ENCODE results near the gene CDH24. TPM values are rescaled to one million over a fixed set of nuclear protein-coding genes. Genes with fewer than 3 reads are reported as not detected.
A peak's percentile ranks its signal among the peaks of the same experiment; 100 is the strongest.

CDH24 gene
- polyA plus RNA-seq, 1 donor (not counting 4 experiments of a cell fraction or from before 2014, with no cell fraction given): 3.9 TPM

DNA sequence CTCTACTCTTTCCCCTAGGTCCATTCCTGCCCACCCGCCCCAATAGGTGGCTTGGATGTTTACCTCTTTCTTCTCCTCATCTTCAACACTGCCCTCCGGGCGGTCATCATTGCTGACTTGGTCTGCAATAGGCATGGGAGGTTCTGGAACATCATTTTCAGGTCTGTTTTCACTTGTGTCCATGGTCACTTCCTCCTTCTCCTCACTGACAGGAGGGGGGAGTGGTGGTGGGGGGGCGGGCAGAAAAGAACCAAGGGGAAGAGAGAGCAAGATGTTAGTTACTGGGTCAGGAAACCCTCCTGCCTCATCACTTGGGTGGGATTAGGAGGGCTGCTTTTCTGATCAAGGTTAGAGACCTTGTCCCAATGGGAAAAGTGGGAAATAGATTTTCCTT is 12.1 kb upstream of the CDH24 start:
- H3K4me2 ChIP-seq (ENCODE audit: control insufficient read depth, extremely low read depth, insufficient read depth, low read depth, low read length): no peak overlapping the region
- H3K4me3 ChIP-seq (ENCODE audit: control insufficient read depth in 2 of 3, extremely low read depth in 1 of 3, insufficient read depth in 2 of 3, low read depth in 1 of 3, low read length in 3 of 3): no peak overlapping the region
- FAIRE-seq (no peak), DNase-seq (ENCODE audit: low read depth, low spot score) (no peak)
- H3K79me2 ChIP-seq (ENCODE audit: control insufficient read depth, insufficient read depth, low read length): peaks cover 53% of the 10 kb centered on the region
- H3K27ac ChIP-seq (ENCODE audit: control insufficient read depth, insufficient read depth, low read length): no peak overlapping the region
- H3K27me3 ChIP-seq (ENCODE audit: control insufficient read depth, extremely low read depth, insufficient read depth, low read length): no peaks in the 10 kb centered on the region
- H3K36me3 ChIP-seq (ENCODE audit: control insufficient read depth in 2 of 2, extremely low read depth in 1 of 2, insufficient read depth in 2 of 2, low read length in 2 of 2): peaks cover 38 to 53% of the 10 kb centered on the region in 2 experiments
- no peaks in the 10 kb centered on the region for H3K9me3 ChIP-seq (ENCODE audit: control insufficient read depth, low read depth, low read length)
- no peak overlapping the region for H3K9ac ChIP-seq (ENCODE audit: control insufficient read depth, extremely low read depth, insufficient read depth, low read length)
- peaks cover 4% of the 10 kb centered on the region for H3K9me1 ChIP-seq (ENCODE audit: control insufficient read depth, extremely low read depth, insufficient read depth, low read length)
- H3K4me1 ChIP-seq (ENCODE audit: control insufficient read depth, extremely low read depth, insufficient read depth, low read length): peaks cover 23% of the 10 kb centered on the region
- H4K20me1 ChIP-seq (ENCODE audit: control insufficient read depth, extremely low read depth, insufficient read depth, low read length): peaks cover 19% of the 10 kb centered on the region
- dilution Hi-C loops (cut with MboI; ENCODE audit: extremely low pct_ligation_motif_present, low sequenced_read_pairs): no loop called here
- no peak overlapping the region for H2AFZ ChIP-seq (ENCODE audit: control insufficient read depth, low read length)
- TF ChIP-seq CTCF (optimal IDR thresholded peaks at IDR 0.05 in 1 of 3, IDR thresholded peaks at IDR 0.05 in 1 of 3, conservative IDR thresholded peaks at IDR 0.05 in 1 of 3; ENCODE audit: extremely low read depth in 1 of 3, insufficient read depth in 2 of 3, low read length in 3 of 3) (no peak), EZH2 (IDR thresholded peaks at IDR 0.05; ENCODE audit: low read length) (no peak)

DNA sequence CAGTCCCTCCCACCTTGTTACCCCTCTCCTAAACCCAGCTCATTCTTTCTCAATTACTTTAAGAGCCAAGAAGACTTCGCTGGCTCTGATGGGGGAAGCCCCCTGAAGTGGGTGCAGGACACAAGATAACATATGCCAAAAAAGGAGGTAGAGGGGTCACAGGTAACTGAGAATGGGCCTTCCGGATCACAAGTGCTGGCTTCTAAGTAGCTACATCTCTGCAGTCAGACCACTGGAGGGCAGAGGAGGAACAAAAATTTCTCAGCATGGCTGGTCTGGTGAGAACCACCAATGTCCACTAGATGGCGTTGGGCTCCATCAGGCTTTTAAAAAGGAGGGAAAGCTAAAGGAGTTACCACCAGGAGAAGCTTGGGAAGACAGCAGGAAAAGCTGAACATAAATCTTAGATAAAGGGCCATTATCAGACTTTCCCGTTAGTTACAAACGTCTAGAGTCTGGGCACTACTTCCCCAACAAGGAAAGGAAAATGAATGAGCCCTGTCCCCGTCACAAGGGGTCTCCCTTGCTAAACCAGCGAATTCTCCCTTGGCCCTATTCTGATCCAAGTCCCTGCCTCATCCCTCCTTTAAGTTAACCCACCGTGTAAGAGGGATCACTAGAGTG is 11.6 kb upstream of the CDH24 start:
- no peaks in the 10 kb centered on the region for H3K9me3 ChIP-seq (ENCODE audit: control insufficient read depth, low read depth, low read length)
- peak overlapping the region; percentile 47 for H3K4me2 ChIP-seq (ENCODE audit: control insufficient read depth, extremely low read depth, insufficient read depth, low read depth, low read length)
- no peak overlapping the region for H3K4me3 ChIP-seq (ENCODE audit: control insufficient read depth in 2 of 3, extremely low read depth in 1 of 3, insufficient read depth in 2 of 3, low read depth in 1 of 3, low read length in 3 of 3)
- H3K27me3 ChIP-seq (ENCODE audit: control insufficient read depth, extremely low read depth, insufficient read depth, low read length): no peaks in the 10 kb centered on the region
- H2AFZ ChIP-seq (ENCODE audit: control insufficient read depth, low read length): no peak overlapping the region
- TF ChIP-seq EZH2 (IDR thresholded peaks at IDR 0.05; ENCODE audit: low read length) (no peak), CTCF (optimal IDR thresholded peaks at IDR 0.05 in 1 of 3, IDR thresholded peaks at IDR 0.05 in 1 of 3, conservative IDR thresholded peaks at IDR 0.05 in 1 of 3; ENCODE audit: extremely low read depth in 1 of 3, insufficient read depth in 2 of 3, low read length in 3 of 3) (peak; percentile 91 to 100 (median 97))
- DNase-seq (ENCODE audit: low read depth, low spot score) (peak; percentile 58), FAIRE-seq (peak; percentile 49)
- peaks cover 19% of the 10 kb centered on the region for H4K20me1 ChIP-seq (ENCODE audit: control insufficient read depth, extremely low read depth, insufficient read depth, low read length)
- H3K4me1 ChIP-seq (ENCODE audit: control insufficient read depth, extremely low read depth, insufficient read depth, low read length): peaks cover 23% of the 10 kb centered on the region
- dilution Hi-C loops (cut with MboI; ENCODE audit: extremely low pct_ligation_motif_present, low sequenced_read_pairs): no loop called here
- H3K27ac ChIP-seq (ENCODE audit: control insufficient read depth, insufficient read depth, low read length): no peak overlapping the region
- H3K79me2 ChIP-seq (ENCODE audit: control insufficient read depth, insufficient read depth, low read length): peaks cover 53% of the 10 kb centered on the region
- no peak overlapping the region for H3K9ac ChIP-seq (ENCODE audit: control insufficient read depth, extremely low read depth, insufficient read depth, low read length)
- peaks cover 4% of the 10 kb centered on the region for H3K9me1 ChIP-seq (ENCODE audit: control insufficient read depth, extremely low read depth, insufficient read depth, low read length)
- peaks cover 42 to 55% of the 10 kb centered on the region in 2 experiments for H3K36me3 ChIP-seq (ENCODE audit: control insufficient read depth in 2 of 2, extremely low read depth in 1 of 2, insufficient read depth in 2 of 2, low read length in 2 of 2)
